Neural cell (in vitro differentiated cells): ENCODE measurements around the gene AEBP2. TPM values are rescaled to one million over a fixed set of nuclear protein-coding genes. Genes with fewer than 3 reads are reported as not detected.

Experiments used
- H2AFZ ChIP-seq: fragments of 200-600, 300-800 bp; sonication (generic), shearing (Covaris generic); 2 replicates; pipeline ENCODE4 v1.6.0; 2014; ENCODE audit warnings: low read depth, mild to moderate bottlenecking, antibody characterized with exemption, low read length, moderate library complexity
- H3F3A ChIP-seq: fragments of 200-600 bp; shearing (Covaris generic); 2 replicates; pipeline ENCODE4 v1.6.1; 2016; ENCODE audit warnings: mild to moderate bottlenecking, moderate library complexity, mixed read lengths, antibody characterized with exemption, low read length; ENCODE audit not compliant: insufficient read depth, poor library complexity, severe bottlenecking
- H3K27ac ChIP-seq: fragments of 200-600, 300-800 bp; sonication (generic), shearing (Covaris generic); 2 replicates; pipeline ENCODE4 v1.5.1; 2014; ENCODE audit warnings: mild to moderate bottlenecking, low read length, moderate library complexity
- H3K27me3 ChIP-seq: fragments of 300-800, 200-600 bp; sonication (generic), shearing (Covaris generic); 2 replicates; pipeline ENCODE4 v1.6.0; 2014; ENCODE audit warnings: mild to moderate bottlenecking, low read depth, low read length, moderate library complexity; ENCODE audit not compliant: insufficient read depth
- H3K36me3 ChIP-seq: fragments of 300-800, 200-600 bp; sonication (generic), shearing (Covaris generic); 2 replicates; pipeline ENCODE4 v1.5.1; 2014; ENCODE audit warnings: mild to moderate bottlenecking, antibody characterized with exemption, low read length, moderate library complexity; ENCODE audit not compliant: insufficient read depth
- H3K4me2 ChIP-seq: fragments of 300-800, 200-600 bp; sonication (generic), shearing (Covaris generic); 2 replicates; pipeline ENCODE4 v1.6.0; 2014; ENCODE audit warnings: mild to moderate bottlenecking, low read length
- H3K4me3 ChIP-seq: fragments of 300-800, 200-600 bp; sonication (generic), shearing (Covaris generic); 2 replicates; pipeline ENCODE4 v1.5.1; 2014; ENCODE audit warnings: mild to moderate bottlenecking, low read length, moderate library complexity
- H3K79me2 ChIP-seq: fragments of 200-600 bp; shearing (Covaris generic); replicated peaks from 2 replicates; pipeline ENCODE4 v1.6.0; 2014; ENCODE audit warnings: mild to moderate bottlenecking, low read length, moderate library complexity; ENCODE audit not compliant: insufficient read depth
- H3K9ac ChIP-seq: fragments of 300-800, 200-600 bp; sonication (generic), shearing (Covaris generic); 2 replicates; pipeline ENCODE4 v1.6.1; 2016; ENCODE audit warnings: mild to moderate bottlenecking, low read length, mixed read lengths
- H3K9me2 ChIP-seq: fragments of 200-600 bp; shearing (Covaris generic); 2 replicates; pipeline ENCODE4 v1.6.1; 2016; ENCODE audit warnings: mild to moderate bottlenecking, low read length, mixed read lengths; ENCODE audit not compliant: insufficient read depth
- H3K9me3 ChIP-seq: fragments of 200-600, 300-800 bp; sonication (generic), shearing (Covaris generic); 2 replicates; pipeline ENCODE4 v1.6.1; 2016; ENCODE audit warnings: mild to moderate bottlenecking, mixed run types, low read length, moderate library complexity, mixed read lengths
- H4K20me1 ChIP-seq: fragments of 200-600 bp; shearing (Covaris generic); 2 replicates; pipeline ENCODE4 v1.6.1; 2016; ENCODE audit warnings: mild to moderate bottlenecking, mixed run types; ENCODE audit not compliant: insufficient read depth
- EP300 ChIP-seq: fragments of 450-650 bp; conservative IDR thresholded peaks from 2 replicates; pipeline ENCODE4 v1.6.1; 2014; ENCODE audit warnings: antibody characterized with exemption, mild to moderate bottlenecking, moderate library complexity; ENCODE audit not compliant: poor library complexity, severe bottlenecking
- EZH2 ChIP-seq: fragments of 200-600, 300-800 bp; shearing (Covaris generic), sonication (generic); IDR thresholded peaks from 2 replicates; pipeline ENCODE4 v1.6.1; 2014; ENCODE audit warnings: antibody characterized with exemption, low read length, borderline replicate concordance, mild to moderate bottlenecking; ENCODE audit not compliant: insufficient read depth, poor library complexity, severe bottlenecking
- MXI1 ChIP-seq: fragments of 450-650 bp; conservative IDR thresholded peaks from 2 replicates; pipeline ENCODE4 v1.6.1; 2014; ENCODE audit warnings: antibody characterized with exemption, mild to moderate bottlenecking; ENCODE audit not compliant: poor library complexity, severe bottlenecking
- POLR2AphosphoS5 ChIP-seq: IDR thresholded peaks from 2 replicates; pipeline ENCODE4 v1.6.1; 2012
- RAD21 ChIP-seq: fragments of 450-650 bp; conservative IDR thresholded peaks from 2 replicates; pipeline ENCODE4 v1.6.1; 2014; ENCODE audit warnings: antibody characterized with exemption, mild to moderate bottlenecking, moderate library complexity
- SMC3 ChIP-seq: fragments of 450-650 bp; conservative IDR thresholded peaks from 2 replicates; pipeline ENCODE4 v1.6.1; 2014; ENCODE audit warnings: antibody characterized with exemption, mild to moderate bottlenecking, moderate library complexity; ENCODE audit not compliant: poor library complexity
- TAF1 ChIP-seq: IDR thresholded peaks from 2 replicates; pipeline ENCODE4 v1.6.1; 2012; ENCODE audit warnings: low read depth
- polyA plus RNA-seq: library from polyadenylated mRNA; depleted of rRNA; stranded (reverse); fragments of >200 nt; gene quantifications from 2 replicates; pipeline ENCODE4 v1.2.3, GENCODE V29; 2014
- TF ChIP-seq, protein P1 (sequence below): IDR thresholded peaks from 2 replicates; pipeline ENCODE4 v1.6.1; 2012; ENCODE audit warnings: borderline replicate concordance
- TF ChIP-seq, protein P2 (sequence below): fragments of 450-650 bp; IDR thresholded peaks from 2 replicates; pipeline ENCODE4 v1.5.1; 2014; ENCODE audit warnings: antibody characterized with exemption, mild to moderate bottlenecking, moderate library complexity; ENCODE audit not compliant: poor library complexity, severe bottlenecking

AEBP2 gene
- polyA plus RNA-seq, 1 donor from 2014 or later, result 20.5 TPM

DNA sequence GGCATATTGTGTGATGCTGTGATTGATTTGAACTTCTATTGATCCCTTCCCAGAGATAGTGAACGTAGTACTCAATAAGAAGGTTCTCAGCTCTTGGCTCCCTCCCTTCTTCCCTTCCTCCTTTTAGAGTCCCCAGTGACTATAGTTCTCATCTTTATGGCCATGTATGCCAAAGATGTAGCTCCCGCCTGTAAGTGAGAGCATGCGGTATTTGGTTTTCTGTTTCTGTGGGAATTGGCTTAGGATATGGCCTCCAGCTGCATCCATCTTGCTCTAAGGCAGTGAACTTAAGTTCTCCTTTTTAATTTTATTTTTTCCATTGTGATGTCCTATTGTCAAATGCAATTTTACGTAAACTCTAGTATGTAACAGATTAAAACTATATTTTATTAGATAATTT lies 109.5 kb downstream of the AEBP2 start:
- Histone ChIP-seq H3F3A (no peaks in the 10 kb centered on the region), H3K9me3 (no peaks in the 10 kb centered on the region), H4K20me1 (no peaks in the 10 kb centered on the region), H2AFZ (no peak overlapping the region), H3K9ac (no peak overlapping the region), H3K4me3 (no peak overlapping the region), H3K9me2 (no peaks in the 10 kb centered on the region), H3K27ac (no peak overlapping the region), H3K4me2 (no peak overlapping the region), H3K36me3 (no peaks in the 10 kb centered on the region), H3K79me2 (no peaks in the 10 kb centered on the region), H3K27me3 (no peaks in the 10 kb centered on the region)
- TF ChIP-seq MXI1 (no peak), EZH2 (no peak), TAF1 (no peak), POLR2AphosphoS5 (no peak), EP300 (no peak), SMC3 (no peak), RAD21 (no peak)
- TF ChIP-seq, protein P1, sequence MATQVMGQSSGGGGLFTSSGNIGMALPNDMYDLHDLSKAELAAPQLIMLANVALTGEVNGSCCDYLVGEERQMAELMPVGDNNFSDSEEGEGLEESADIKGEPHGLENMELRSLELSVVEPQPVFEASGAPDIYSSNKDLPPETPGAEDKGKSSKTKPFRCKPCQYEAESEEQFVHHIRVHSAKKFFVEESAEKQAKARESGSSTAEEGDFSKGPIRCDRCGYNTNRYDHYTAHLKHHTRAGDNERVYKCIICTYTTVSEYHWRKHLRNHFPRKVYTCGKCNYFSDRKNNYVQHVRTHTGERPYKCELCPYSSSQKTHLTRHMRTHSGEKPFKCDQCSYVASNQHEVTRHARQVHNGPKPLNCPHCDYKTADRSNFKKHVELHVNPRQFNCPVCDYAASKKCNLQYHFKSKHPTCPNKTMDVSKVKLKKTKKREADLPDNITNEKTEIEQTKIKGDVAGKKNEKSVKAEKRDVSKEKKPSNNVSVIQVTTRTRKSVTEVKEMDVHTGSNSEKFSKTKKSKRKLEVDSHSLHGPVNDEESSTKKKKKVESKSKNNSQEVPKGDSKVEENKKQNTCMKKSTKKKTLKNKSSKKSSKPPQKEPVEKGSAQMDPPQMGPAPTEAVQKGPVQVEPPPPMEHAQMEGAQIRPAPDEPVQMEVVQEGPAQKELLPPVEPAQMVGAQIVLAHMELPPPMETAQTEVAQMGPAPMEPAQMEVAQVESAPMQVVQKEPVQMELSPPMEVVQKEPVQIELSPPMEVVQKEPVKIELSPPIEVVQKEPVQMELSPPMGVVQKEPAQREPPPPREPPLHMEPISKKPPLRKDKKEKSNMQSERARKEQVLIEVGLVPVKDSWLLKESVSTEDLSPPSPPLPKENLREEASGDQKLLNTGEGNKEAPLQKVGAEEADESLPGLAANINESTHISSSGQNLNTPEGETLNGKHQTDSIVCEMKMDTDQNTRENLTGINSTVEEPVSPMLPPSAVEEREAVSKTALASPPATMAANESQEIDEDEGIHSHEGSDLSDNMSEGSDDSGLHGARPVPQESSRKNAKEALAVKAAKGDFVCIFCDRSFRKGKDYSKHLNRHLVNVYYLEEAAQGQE, result no peak
- TF ChIP-seq, protein P2, sequence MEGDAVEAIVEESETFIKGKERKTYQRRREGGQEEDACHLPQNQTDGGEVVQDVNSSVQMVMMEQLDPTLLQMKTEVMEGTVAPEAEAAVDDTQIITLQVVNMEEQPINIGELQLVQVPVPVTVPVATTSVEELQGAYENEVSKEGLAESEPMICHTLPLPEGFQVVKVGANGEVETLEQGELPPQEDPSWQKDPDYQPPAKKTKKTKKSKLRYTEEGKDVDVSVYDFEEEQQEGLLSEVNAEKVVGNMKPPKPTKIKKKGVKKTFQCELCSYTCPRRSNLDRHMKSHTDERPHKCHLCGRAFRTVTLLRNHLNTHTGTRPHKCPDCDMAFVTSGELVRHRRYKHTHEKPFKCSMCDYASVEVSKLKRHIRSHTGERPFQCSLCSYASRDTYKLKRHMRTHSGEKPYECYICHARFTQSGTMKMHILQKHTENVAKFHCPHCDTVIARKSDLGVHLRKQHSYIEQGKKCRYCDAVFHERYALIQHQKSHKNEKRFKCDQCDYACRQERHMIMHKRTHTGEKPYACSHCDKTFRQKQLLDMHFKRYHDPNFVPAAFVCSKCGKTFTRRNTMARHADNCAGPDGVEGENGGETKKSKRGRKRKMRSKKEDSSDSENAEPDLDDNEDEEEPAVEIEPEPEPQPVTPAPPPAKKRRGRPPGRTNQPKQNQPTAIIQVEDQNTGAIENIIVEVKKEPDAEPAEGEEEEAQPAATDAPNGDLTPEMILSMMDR, result no peak

DNA sequence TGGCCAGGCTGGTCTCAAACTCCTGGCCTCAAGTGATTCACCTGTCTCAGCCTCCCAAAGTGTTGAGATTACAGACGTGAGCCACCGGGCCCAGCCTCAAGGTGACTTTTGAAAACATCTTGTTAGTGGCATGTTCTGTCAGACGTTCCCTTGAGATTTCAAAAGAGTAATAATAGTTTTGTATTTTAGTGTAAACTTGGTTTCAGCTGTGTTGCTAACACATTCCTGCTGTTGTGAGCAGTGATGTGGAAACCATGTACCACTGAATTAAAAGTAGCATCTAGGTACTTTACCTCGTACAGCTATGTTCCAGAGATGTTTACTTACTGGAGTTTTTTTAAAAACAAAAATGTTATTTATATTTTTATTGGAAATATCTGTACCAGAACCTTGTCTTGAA lies 111.3 kb downstream of the AEBP2 start:
- H3K9me2 ChIP-seq, result no peaks in the 10 kb centered on the region

More for the DNA sequence above, 111.3 kb downstream of the AEBP2 start:
- H3K4me3 ChIP-seq, result no peak overlapping the region
- no peaks in the 10 kb centered on the region for H3F3A ChIP-seq
- no peak overlapping the region for H3K4me2 ChIP-seq
- no peak overlapping the region for H3K9ac ChIP-seq
- no peaks in the 10 kb centered on the region for H3K36me3 ChIP-seq
- no peak overlapping the region for H3K27ac ChIP-seq
- no peaks in the 10 kb centered on the region for H3K79me2 ChIP-seq
- no peaks in the 10 kb centered on the region for H3K9me3 ChIP-seq
- no peaks in the 10 kb centered on the region for H4K20me1 ChIP-seq
- TF ChIP-seq EZH2 (no peak), POLR2AphosphoS5 (no peak), MXI1 (no peak), SMC3 (no peak), EP300 (no peak), RAD21 (no peak), TAF1 (no peak)
- TF ChIP-seq, protein P2, result no peak
- TF ChIP-seq, protein P1, result no peak
- H3K27me3 ChIP-seq, result no peaks in the 10 kb centered on the region
- no peak overlapping the region for H2AFZ ChIP-seq
